Measurements from ENCODE around the gene CREB5.

- TF ChIP-seq CTCF (IDR thresholded peaks at IDR 0.05): no peak
- no peak for TF ChIP-seq POLR2AphosphoS5 (IDR thresholded peaks at IDR 0.05)
- TF ChIP-seq EP300 (IDR thresholded peaks at IDR 0.05): no peak
- TF ChIP-seq POLR2A (IDR thresholded peaks at IDR 0.05): no peak
These were observed 72.3 kb downstream of the CREB5 start for GRCh38 chr7:28484606-28484935.
